Measurements from ENCODE around the gene RPN1. TPM values are rescaled to one million over a fixed set of nuclear protein-coding genes. Genes with fewer than 3 reads are reported as not detected.
A peak's percentile ranks its signal among the peaks of the same experiment; 100 is the strongest.
"Not testable (repeated sequence)": the region's sequence is repeated elsewhere in the genome, so short reads cannot be mapped to it uniquely, and the experiment has no call there.

Gene RPN1
- total RNA-seq, 1 donor from 2014 or later = 583 TPM

GRCh38 chr3:128653383-128653992 is 2.9 kb upstream of the RPN1 start:
- not testable (repeated sequence) for DNase-seq (ENCODE audit: low read depth, low spot score)

- DNase-seq (ENCODE audit: low read depth, low spot score) = no peak
Observed at GRCh38 chr3:128648940-128649663, 1.5 kb downstream of the RPN1 start.

GRCh38 chr3:128648402-128648801 is 2.2 kb downstream of the RPN1 start:
- DNase-seq (ENCODE audit: low read depth, low spot score) = no peak

- DNase-seq (ENCODE audit: low read depth, low spot score) = no peak
Observed at GRCh38 chr3:128647307-128647706, 3.3 kb downstream of the RPN1 start.

GRCh38 chr3:128634075-128634611 is 16.5 kb downstream of the RPN1 start:
- DNase-seq (ENCODE audit: low read depth, low spot score) = no peak

- no peak for DNase-seq (ENCODE audit: low read depth, low spot score)
Observed at GRCh38 chr3:128632301-128632700, 18.3 kb downstream of the RPN1 start.

GRCh38 chr3:128629936-128630335 is 20.7 kb downstream of the RPN1 start:
- DNase-seq (ENCODE audit: low read depth, low spot score) = no peak

- DNase-seq (ENCODE audit: low read depth, low spot score) = no peak
Observed at GRCh38 chr3:128625409-128625945, 25.1 kb downstream of the RPN1 start.

- peak; percentile 46 for DNase-seq (ENCODE audit: low read depth, low spot score)
Observed at GRCh38 chr3:128624526-128625138, 26.0 kb downstream of the RPN1 start.

GRCh38 chr3:128623762-128624176 is 26.8 kb downstream of the RPN1 start:
- DNase-seq (ENCODE audit: low read depth, low spot score) = peak; percentile 85

GRCh38 chr3:128621931-128622330 is 28.7 kb downstream of the RPN1 start:
- no peak for DNase-seq (ENCODE audit: low read depth, low spot score)

GRCh38 chr3:128621234-128621633 is 29.4 kb downstream of the RPN1 start:
- DNase-seq (ENCODE audit: low read depth, low spot score) = no peak

GRCh38 chr3:128620268-128620691 is 30.3 kb downstream of the RPN1 start:
- no peak for DNase-seq (ENCODE audit: low read depth, low spot score)

GRCh38 chr3:128619146-128619890 is 31.3 kb downstream of the RPN1 start:
- peak; percentile 51 for DNase-seq (ENCODE audit: low read depth, low spot score)

- DNase-seq (ENCODE audit: low read depth, low spot score) = no peak
Observed at GRCh38 chr3:128618398-128618726, 32.3 kb downstream of the RPN1 start.

- peak; percentile 83 for DNase-seq (ENCODE audit: low read depth, low spot score)
Observed at GRCh38 chr3:128617557-128618397, 32.8 kb downstream of the RPN1 start.

- DNase-seq (ENCODE audit: low read depth, low spot score) = no peak
Observed at GRCh38 chr3:128617270-128617556, 33.4 kb downstream of the RPN1 start.

GRCh38 chr3:128616516-128617269 is 33.9 kb downstream of the RPN1 start:
- no peak for DNase-seq (ENCODE audit: low read depth, low spot score)

GRCh38 chr3:128614076-128614475 is 36.5 kb downstream of the RPN1 start:
- DNase-seq (ENCODE audit: low read depth, low spot score) = no peak
